Karpas-422 (cell line): ENCODE results near the gene AQP2. TPM values are rescaled to one million over a fixed set of nuclear protein-coding genes. Genes with fewer than 3 reads are reported as not detected.
A peak's percentile ranks its signal among the peaks of the same experiment; 100 is the strongest.

Experiments
- DNase-seq: peaks from one replicate; pipeline ENCODE4 v3.0.0-alpha.2; 2015
- H2AFZ ChIP-seq: fragments of 200-600 bp; sonication (generic); 2 replicates; pipeline ENCODE4 v1.6.1; 2014; ENCODE audit warnings: antibody characterized with exemption, low read length, mixed read lengths
- H3K27ac ChIP-seq: fragments of 200-600 bp; sonication (generic); 2 replicates; pipeline ENCODE4 v1.5.1; 2014; ENCODE audit warnings: mild to moderate bottlenecking, low read length, moderate library complexity
- H3K27me3 ChIP-seq: fragments of 200-600 bp; sonication (generic); 2 replicates; pipeline ENCODE4 v1.6.1; 2014; ENCODE audit warnings: low read length, mixed read lengths
- H3K36me3 ChIP-seq: fragments of 200-600 bp; sonication (generic); 2 replicates; pipeline ENCODE4 v1.6.1; 2014; ENCODE audit warnings: low read length, mixed read lengths; ENCODE audit not compliant: insufficient read depth
- H3K4me1 ChIP-seq: fragments of 200-600 bp; sonication (generic); 2 replicates; pipeline ENCODE4 v1.6.1; 2014; ENCODE audit warnings: mild to moderate bottlenecking, low read length, mixed read lengths
- H3K4me2 ChIP-seq: fragments of 200-600 bp; sonication (generic); 2 replicates; pipeline ENCODE4 v1.6.1; 2014; ENCODE audit warnings: low read length, low read depth, mild to moderate bottlenecking; ENCODE audit not compliant: poor library complexity, severe bottlenecking
- H3K4me3 ChIP-seq: fragments of 200-600 bp; sonication (generic); 2 replicates; pipeline ENCODE4 v1.5.1; 2014; ENCODE audit warnings: mild to moderate bottlenecking, antibody characterized with exemption, low read length, mixed read lengths
- H3K79me2 ChIP-seq: fragments of 200-600 bp; sonication (generic); 2 replicates; pipeline ENCODE4 v1.6.1; 2014; ENCODE audit warnings: mild to moderate bottlenecking, low read length, mixed read lengths
- H3K9ac ChIP-seq: fragments of 200-600 bp; sonication (generic); 2 replicates; pipeline ENCODE4 v1.6.0; 2014; ENCODE audit warnings: low read length
- H3K9me2 ChIP-seq: fragments of 200-600 bp; sonication (generic), shearing (Covaris generic); replicated peaks from 2 replicates; pipeline ENCODE4 v1.6.0; 2014; ENCODE audit warnings: mild to moderate bottlenecking, low read length, moderate library complexity; ENCODE audit not compliant: insufficient read depth
- H3K9me3 ChIP-seq: fragments of 300-700, 200-600 bp; sonication (generic); 2 replicates; pipeline ENCODE4 v1.6.1; 2014; ENCODE audit warnings: low read length, mixed read lengths
- H4K20me1 ChIP-seq: fragments of 200-600 bp; sonication (generic); 2 replicates; pipeline ENCODE4 v1.6.1; 2014; ENCODE audit warnings: mild to moderate bottlenecking, antibody characterized with exemption, low read length, low read depth; ENCODE audit not compliant: insufficient read depth
- total RNA-seq: library from RNA; depleted of rRNA; stranded (reverse); fragments of >200 nt; shearing (Covaris generic); gene quantifications from 2 replicates; pipeline ENCODE4 v1.2.3, GENCODE V29; 2014; ENCODE audit warnings: low replicate concordance

Gene AQP2
- total RNA-seq, 1 experiment from 2014 or later = 0.63 TPM

- no peaks in the 10 kb centered on the region for H3K79me2 ChIP-seq
- DNase-seq = no peak
- no peak overlapping the region for H3K4me2 ChIP-seq
- no peaks in the 10 kb centered on the region for H3K27me3 ChIP-seq
- H3K4me1 ChIP-seq = peaks cover 12% of the 10 kb centered on the region
- H3K9me3 ChIP-seq = no peaks in the 10 kb centered on the region
- no peaks in the 10 kb centered on the region for H3K9me2 ChIP-seq
- H3K27ac ChIP-seq = no peak overlapping the region
- H4K20me1 ChIP-seq = no peaks in the 10 kb centered on the region
- H3K4me3 ChIP-seq = no peak overlapping the region
- H2AFZ ChIP-seq = 0 out of 2 replicates have a peak overlapping the region, but pooled peaks have one; percentile 1
- H3K36me3 ChIP-seq = no peaks in the 10 kb centered on the region
- no peak overlapping the region for H3K9ac ChIP-seq
Observed at GRCh38 chr12:49932023-49932422, 18.5 kb upstream of the AQP2 start.

- DNase-seq = no peak
- Histone ChIP-seq H2AFZ (no peak overlapping the region), H3K27ac (no peak overlapping the region)
Observed at GRCh38 chr12:49932533-49933130, 17.9 kb upstream of the AQP2 start.

GRCh38 chr12:49933796-49934195 is 16.7 kb upstream of the AQP2 start:
- no peak overlapping the region for H3K4me2 ChIP-seq
- H2AFZ ChIP-seq = no peak overlapping the region
- H3K4me3 ChIP-seq = no peak overlapping the region

More at GRCh38 chr12:49932533-49933130, 17.9 kb upstream of the AQP2 start:
- H3K9me3 ChIP-seq = no peaks in the 10 kb centered on the region
- H3K36me3 ChIP-seq = no peaks in the 10 kb centered on the region
- no peak overlapping the region for H3K4me3 ChIP-seq
- no peak overlapping the region for H3K9ac ChIP-seq
- no peaks in the 10 kb centered on the region for H3K9me2 ChIP-seq
- H3K79me2 ChIP-seq = no peaks in the 10 kb centered on the region
- no peaks in the 10 kb centered on the region for H3K27me3 ChIP-seq
- no peak overlapping the region for H3K4me2 ChIP-seq
- H3K4me1 ChIP-seq = peaks cover 16% of the 10 kb centered on the region
- H4K20me1 ChIP-seq = no peaks in the 10 kb centered on the region

GRCh38 chr12:49934505-49934904 is 16.0 kb upstream of the AQP2 start:
- no peaks in the 10 kb centered on the region for H3K27me3 ChIP-seq
- no peak overlapping the region for H3K4me2 ChIP-seq
- H3K9me2 ChIP-seq = no peaks in the 10 kb centered on the region
- H4K20me1 ChIP-seq = no peaks in the 10 kb centered on the region
- no peak overlapping the region for H3K4me3 ChIP-seq
- peaks cover 32% of the 10 kb centered on the region for H3K4me1 ChIP-seq
- H3K27ac ChIP-seq = no peak overlapping the region
- no peak overlapping the region for H2AFZ ChIP-seq
- H3K79me2 ChIP-seq = no peaks in the 10 kb centered on the region
- H3K9me3 ChIP-seq = no peaks in the 10 kb centered on the region
- no peaks in the 10 kb centered on the region for H3K36me3 ChIP-seq
- H3K9ac ChIP-seq = no peak overlapping the region
- DNase-seq = no peak

More at GRCh38 chr12:49933796-49934195, 16.7 kb upstream of the AQP2 start:
- Histone ChIP-seq H3K9ac (0 out of 2 replicates have a peak overlapping the region, but pooled peaks have one; percentile 12), H3K79me2 (no peaks in the 10 kb centered on the region), H3K4me1 (peaks cover 27% of the 10 kb centered on the region), H3K9me3 (no peaks in the 10 kb centered on the region), H4K20me1 (no peaks in the 10 kb centered on the region), H3K36me3 (no peaks in the 10 kb centered on the region), H3K9me2 (no peaks in the 10 kb centered on the region), H3K27me3 (no peaks in the 10 kb centered on the region), H3K27ac (no peak overlapping the region)
- peak; percentile 52 for DNase-seq

- Histone ChIP-seq H3K4me1 (peaks cover 56% of the 10 kb centered on the region), H3K9ac (no peak overlapping the region)
- no peak for DNase-seq
Observed at GRCh38 chr12:49936925-49937324, 13.6 kb upstream of the AQP2 start.

GRCh38 chr12:49937639-49938300 is 12.8 kb upstream of the AQP2 start:
- H3K4me3 ChIP-seq = no peak overlapping the region
- no peak overlapping the region for H3K4me2 ChIP-seq
- H3K9ac ChIP-seq = no peak overlapping the region
- peaks cover 64% of the 10 kb centered on the region for H3K4me1 ChIP-seq
- no peaks in the 10 kb centered on the region for H3K9me3 ChIP-seq
- no peak for DNase-seq
- H3K27me3 ChIP-seq = no peaks in the 10 kb centered on the region
- H3K36me3 ChIP-seq = no peaks in the 10 kb centered on the region
- H3K79me2 ChIP-seq = no peaks in the 10 kb centered on the region
- no peaks in the 10 kb centered on the region for H3K9me2 ChIP-seq
- no peak overlapping the region for H3K27ac ChIP-seq
- no peaks in the 10 kb centered on the region for H4K20me1 ChIP-seq
- H2AFZ ChIP-seq = no peak overlapping the region

More at GRCh38 chr12:49936925-49937324, 13.6 kb upstream of the AQP2 start:
- no peaks in the 10 kb centered on the region for H3K9me3 ChIP-seq
- H3K36me3 ChIP-seq = no peaks in the 10 kb centered on the region
- no peak overlapping the region for H3K4me2 ChIP-seq
- H3K27me3 ChIP-seq = no peaks in the 10 kb centered on the region
- H3K79me2 ChIP-seq = no peaks in the 10 kb centered on the region
- no peaks in the 10 kb centered on the region for H4K20me1 ChIP-seq
- H3K9me2 ChIP-seq = no peaks in the 10 kb centered on the region
- no peak overlapping the region for H3K4me3 ChIP-seq
- no peak overlapping the region for H2AFZ ChIP-seq
- no peak overlapping the region for H3K27ac ChIP-seq

GRCh38 chr12:49939307-49939706 is 11.2 kb upstream of the AQP2 start:
- Histone ChIP-seq H3K4me3 (no peak overlapping the region), H4K20me1 (no peaks in the 10 kb centered on the region), H2AFZ (no peak overlapping the region), H3K36me3 (no peaks in the 10 kb centered on the region), H3K27me3 (no peaks in the 10 kb centered on the region), H3K9me3 (no peaks in the 10 kb centered on the region), H3K4me1 (peaks cover 71% of the 10 kb centered on the region), H3K9me2 (no peaks in the 10 kb centered on the region), H3K79me2 (no peaks in the 10 kb centered on the region), H3K4me2 (no peak overlapping the region), H3K9ac (no peak overlapping the region), H3K27ac (peak overlapping the region; percentile 48)
- no peak for DNase-seq

- Histone ChIP-seq H3K27me3 (no peaks in the 10 kb centered on the region), H3K36me3 (no peaks in the 10 kb centered on the region), H3K4me2 (no peak overlapping the region), H2AFZ (no peak overlapping the region), H3K9ac (no peak overlapping the region), H3K9me3 (no peaks in the 10 kb centered on the region), H3K4me3 (no peak overlapping the region), H4K20me1 (no peaks in the 10 kb centered on the region), H3K79me2 (no peaks in the 10 kb centered on the region), H3K4me1 (peaks cover 73% of the 10 kb centered on the region), H3K9me2 (no peaks in the 10 kb centered on the region), H3K27ac (peak overlapping the region; percentile 48)
- no peak for DNase-seq
Observed at GRCh38 chr12:49939707-49940106, 10.8 kb upstream of the AQP2 start.
